K562 (cell line): Measurements from ENCODE around the gene ITGAV.

Source experiments
- FOXM1 ChIP-seq, 2 experiments: fragments of 450-650 bp in 1 of 2; sonication (generic) in 1 of 2; formaldehyde crosslinking in 1 of 2; IDR thresholded peaks; 2 replicates each; pipeline versions ENCODE4 v1.6.1 to v1.9.0; 2017 to 2022; ENCODE audit warnings: low read depth in 2 of 2, mild to moderate bottlenecking in 2 of 2, missing genetic modification reagents in 1 of 2, moderate library complexity in 1 of 2
- HNRNPUL1 ChIP-seq: fragments of 200-400 bp; formaldehyde crosslinking; IDR thresholded peaks from 2 replicates; pipeline ENCODE4 v1.6.1; 2017; ENCODE audit warnings: low read length
- LARP7 ChIP-seq: fragments of 450-650 bp; IDR thresholded peaks from 2 replicates; pipeline ENCODE4 v1.6.1; 2016
- TF ChIP-seq, protein P1 (sequence below), 3 experiments: IDR thresholded peaks in 2 of 3; conservative IDR thresholded peaks in 1 of 3; 2 replicates each; pipeline ENCODE4 v1.5.1; 2011 to 2012; ENCODE audit warnings: low read length in 3 of 3, mild to moderate bottlenecking in 3 of 3, control low read depth in 2 of 3, improper control_type of control experiment in 1 of 3, inconsistent platforms in 1 of 3, low read depth in 1 of 3, mixed read lengths in 1 of 3, moderate library complexity in 1 of 3; ENCODE audit not compliant: insufficient read depth in 2 of 3

DNA sequence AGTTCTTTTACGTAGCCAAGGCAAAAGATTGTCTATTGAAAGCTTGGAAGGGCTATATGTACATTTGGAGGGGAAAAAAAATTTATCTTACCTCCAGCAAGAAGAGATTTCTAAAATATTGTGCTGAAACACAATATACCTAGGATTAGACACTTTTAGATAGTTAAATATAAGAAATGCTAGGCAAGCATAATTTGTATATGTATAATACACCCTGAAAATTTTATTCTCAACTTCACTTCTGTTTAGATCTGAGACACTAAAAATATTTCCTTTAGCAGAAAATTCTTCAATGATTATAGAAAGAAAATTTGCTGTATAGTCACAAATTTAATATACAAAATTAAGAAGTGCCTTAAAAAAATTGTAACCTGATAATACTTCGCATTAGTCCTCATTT lies 42.6 kb downstream of the ITGAV start:
- TF ChIP-seq LARP7 (no peak), FOXM1 (IDR thresholded peaks at IDR 0.05; ENCODE audit: low read depth) (no peak), FOXM1 (CRISPR knock-in tag; IDR thresholded peaks at IDR 0.05; ENCODE audit: low read depth) (no peak), HNRNPUL1 (no peak)
- TF ChIP-seq, protein P1, sequence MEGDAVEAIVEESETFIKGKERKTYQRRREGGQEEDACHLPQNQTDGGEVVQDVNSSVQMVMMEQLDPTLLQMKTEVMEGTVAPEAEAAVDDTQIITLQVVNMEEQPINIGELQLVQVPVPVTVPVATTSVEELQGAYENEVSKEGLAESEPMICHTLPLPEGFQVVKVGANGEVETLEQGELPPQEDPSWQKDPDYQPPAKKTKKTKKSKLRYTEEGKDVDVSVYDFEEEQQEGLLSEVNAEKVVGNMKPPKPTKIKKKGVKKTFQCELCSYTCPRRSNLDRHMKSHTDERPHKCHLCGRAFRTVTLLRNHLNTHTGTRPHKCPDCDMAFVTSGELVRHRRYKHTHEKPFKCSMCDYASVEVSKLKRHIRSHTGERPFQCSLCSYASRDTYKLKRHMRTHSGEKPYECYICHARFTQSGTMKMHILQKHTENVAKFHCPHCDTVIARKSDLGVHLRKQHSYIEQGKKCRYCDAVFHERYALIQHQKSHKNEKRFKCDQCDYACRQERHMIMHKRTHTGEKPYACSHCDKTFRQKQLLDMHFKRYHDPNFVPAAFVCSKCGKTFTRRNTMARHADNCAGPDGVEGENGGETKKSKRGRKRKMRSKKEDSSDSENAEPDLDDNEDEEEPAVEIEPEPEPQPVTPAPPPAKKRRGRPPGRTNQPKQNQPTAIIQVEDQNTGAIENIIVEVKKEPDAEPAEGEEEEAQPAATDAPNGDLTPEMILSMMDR (IDR thresholded peaks at IDR 0.05 in 2 of 3, conservative IDR thresholded peaks at IDR 0.05 in 1 of 3; ENCODE audit: insufficient read depth in 2 of 3, low read depth in 1 of 3, low read length in 3 of 3): no peak
